ENCODE results near the gene NAT8.
"Not testable (repeated sequence)": the region's sequence is repeated elsewhere in the genome, so short reads cannot be mapped to it uniquely, and the experiment has no call there.

NAT8 gene

GRCh38 chr2:73642338-73643018 lies at the start of gene NAT8:
Gene NAT8, minus strand, starts transcription at chr2:73642422. Its CDS starts 794 bp downstream, at chr2:73641628.
- DNase-seq = no peak

GRCh38 chr2:73690372-73691088 lies 48.3 kb upstream of the NAT8 start:
- peak in 1 of 2 donors; percentile 37 for DNase-seq

GRCh38 chr2:73688494-73688893 lies 46.3 kb upstream of the NAT8 start:
- not testable (repeated sequence) for DNase-seq

GRCh38 chr2:73685764-73686438 lies 43.7 kb upstream of the NAT8 start:
- no peak for DNase-seq

DNA sequence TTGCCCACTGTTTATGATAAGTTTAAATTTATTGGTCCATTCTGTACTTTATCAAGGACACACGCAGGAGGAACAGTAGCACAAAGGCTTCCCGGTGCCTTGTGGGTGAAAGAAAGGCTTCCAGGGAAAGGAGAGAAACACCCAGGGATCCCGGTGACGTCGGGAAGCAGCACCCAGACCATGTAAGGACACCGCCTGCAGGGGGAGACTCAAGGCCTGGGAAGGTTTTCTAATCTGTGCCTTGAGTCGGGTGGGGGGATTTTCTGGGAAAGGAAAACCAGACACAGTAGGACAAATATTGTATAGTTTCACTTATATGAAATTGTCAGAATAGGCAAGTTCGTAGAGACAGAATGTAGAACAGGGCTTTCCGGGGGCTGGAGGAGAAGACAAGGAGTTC lies 42.7 kb upstream of the NAT8 start:
- DNase-seq = not testable (repeated sequence)

DNA sequence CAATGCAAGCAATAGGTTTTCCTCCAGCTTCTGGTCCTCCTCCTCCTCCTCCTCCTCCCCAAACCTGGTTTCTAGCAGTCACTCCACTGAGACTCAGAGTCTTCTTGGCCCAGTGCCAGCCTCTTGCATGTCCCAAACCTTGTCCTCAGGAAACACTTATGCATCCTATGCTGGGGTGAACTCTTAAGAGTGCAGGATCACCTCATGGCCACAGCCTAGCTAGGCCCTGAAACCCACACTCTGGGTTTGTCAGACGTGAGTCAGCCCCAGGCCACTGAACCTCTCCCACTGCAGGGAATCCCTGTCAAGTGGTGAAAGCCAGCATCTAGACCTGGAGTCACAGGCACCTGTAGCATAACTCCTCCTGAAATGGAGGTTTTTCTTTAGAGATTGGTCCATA lies 42.1 kb upstream of the NAT8 start:
- not testable (repeated sequence) for DNase-seq

- DNase-seq = peak in 1 of 2 donors; percentile 5
Measured at GRCh38 chr2:73679951-73680571, 37.8 kb upstream of the NAT8 start.

- not testable (repeated sequence) for DNase-seq
Measured at GRCh38 chr2:73679237-73679636, 37.0 kb upstream of the NAT8 start.

- not testable (repeated sequence) for DNase-seq
Measured at GRCh38 chr2:73678008-73678407, 35.8 kb upstream of the NAT8 start.

- DNase-seq = not testable (repeated sequence)
Measured at GRCh38 chr2:73676211-73676610, 34.0 kb upstream of the NAT8 start.

DNA sequence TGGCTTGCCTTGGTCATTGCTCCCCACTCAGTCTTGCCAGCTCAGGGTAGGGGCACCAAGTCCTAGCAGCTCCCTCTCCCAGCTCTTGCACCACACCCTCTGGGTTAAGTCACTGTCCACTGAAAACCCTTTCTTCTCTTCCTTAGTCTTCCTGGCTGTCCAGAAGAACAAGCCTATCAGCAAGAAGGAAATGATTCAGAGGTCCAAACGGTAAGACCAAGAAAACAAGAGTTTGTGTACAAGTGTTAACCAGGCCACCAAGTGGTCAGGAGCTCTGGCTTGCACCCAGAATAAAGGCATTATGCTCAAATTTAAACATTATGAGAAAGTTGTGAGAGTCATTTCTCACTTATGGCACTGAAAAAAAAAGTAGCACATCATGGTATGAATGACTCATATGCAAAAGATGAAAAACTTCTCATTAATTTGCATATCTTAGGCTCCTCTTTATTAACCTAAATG lies 32.5 kb upstream of the NAT8 start:
- not testable (repeated sequence) for DNase-seq

- not testable (repeated sequence) for DNase-seq
Measured at GRCh38 chr2:73669976-73670375, 27.8 kb upstream of the NAT8 start.

DNA sequence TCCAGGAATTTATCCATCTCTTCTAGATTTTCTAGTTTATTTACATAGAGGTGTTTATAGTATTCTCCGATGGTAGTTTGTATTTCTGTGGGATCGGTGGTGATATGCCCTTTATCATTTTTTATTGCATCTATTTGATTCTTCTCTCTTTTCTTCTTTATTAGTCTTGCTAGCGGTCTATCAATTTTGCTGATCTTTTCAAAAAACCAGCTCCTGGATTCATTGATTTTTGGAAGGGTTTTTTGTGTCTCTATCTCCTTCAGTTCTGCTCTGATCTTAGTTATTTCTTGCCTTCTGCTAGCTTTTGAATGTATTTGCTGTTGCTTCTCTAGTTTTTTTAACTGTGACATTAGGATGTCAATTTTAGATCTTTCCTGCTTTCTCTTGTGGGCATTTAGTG lies 25.0 kb upstream of the NAT8 start:
- not testable (repeated sequence) for DNase-seq

DNA sequence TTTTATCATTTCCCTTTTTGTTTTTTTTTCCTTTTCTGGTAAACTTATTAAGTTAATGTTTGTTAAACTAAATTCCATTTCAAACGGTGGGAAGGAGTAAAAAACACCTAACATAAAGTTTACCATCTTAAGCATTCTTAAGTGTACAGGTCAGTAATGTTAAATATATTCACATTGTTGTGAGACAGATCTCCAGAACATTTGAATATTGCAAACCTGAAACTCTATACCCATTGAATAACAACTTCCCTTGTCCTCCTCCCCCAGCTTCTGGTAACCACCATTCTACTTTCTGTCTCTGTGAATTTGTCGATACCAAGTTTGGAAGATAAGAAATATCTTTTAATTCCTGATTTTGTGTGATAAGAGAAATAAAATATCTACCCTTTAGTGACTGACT lies 12.0 kb upstream of the NAT8 start:
- DNase-seq = no peak

DNA sequence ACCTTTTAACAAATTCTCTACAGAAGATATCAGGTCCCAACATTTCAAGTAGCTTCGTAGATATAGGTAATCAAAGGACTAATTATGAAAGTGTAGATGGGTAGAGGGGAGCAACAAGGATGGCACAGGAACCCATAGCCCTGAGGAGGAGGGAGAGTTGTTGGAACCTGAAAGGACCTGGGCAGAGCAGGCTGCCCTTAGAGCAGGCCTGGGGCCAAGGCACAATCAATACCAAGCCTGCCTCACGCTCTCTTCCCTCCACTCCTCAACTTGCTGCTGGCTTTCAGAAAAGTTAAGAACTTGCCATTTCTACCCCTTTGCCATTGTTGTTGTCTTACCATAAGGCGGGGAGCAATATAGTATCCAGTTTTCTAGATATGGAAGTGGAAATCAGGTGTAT lies 10.1 kb upstream of the NAT8 start:
- no peak for DNase-seq

DNA sequence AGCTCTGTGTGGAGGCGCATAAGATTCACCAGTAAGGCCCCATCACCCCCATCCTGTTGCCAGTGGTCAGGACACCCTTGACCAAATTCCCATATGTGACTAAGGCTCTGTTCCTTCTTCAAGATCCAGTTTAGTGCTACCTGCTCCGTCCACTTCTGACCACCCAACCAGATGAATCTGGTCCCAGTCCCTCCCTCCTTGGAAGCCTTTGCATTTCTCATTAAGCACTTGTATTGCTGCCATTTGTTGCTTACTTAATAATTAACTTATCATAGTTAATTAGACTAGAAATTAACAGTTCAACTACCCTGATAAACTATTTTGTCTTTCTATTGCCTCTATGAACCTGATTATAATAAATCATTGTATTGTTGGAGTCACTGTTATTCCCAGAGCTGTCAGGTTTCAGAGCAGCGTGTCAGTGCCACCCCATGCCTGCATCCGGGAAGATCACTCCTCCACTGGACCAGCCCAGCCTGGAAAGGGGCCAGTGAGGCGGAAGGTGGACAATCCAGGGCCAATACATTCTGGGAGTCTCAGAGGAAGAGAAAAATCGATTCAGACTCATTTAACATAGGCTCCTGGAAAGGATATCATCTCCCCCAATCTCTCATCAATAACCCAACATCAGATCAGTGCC lies 9.5 kb upstream of the NAT8 start:
- DNase-seq = no peak

- DNase-seq = not testable (repeated sequence)
Measured at GRCh38 chr2:73647690-73648089, 5.5 kb upstream of the NAT8 start.

DNA sequence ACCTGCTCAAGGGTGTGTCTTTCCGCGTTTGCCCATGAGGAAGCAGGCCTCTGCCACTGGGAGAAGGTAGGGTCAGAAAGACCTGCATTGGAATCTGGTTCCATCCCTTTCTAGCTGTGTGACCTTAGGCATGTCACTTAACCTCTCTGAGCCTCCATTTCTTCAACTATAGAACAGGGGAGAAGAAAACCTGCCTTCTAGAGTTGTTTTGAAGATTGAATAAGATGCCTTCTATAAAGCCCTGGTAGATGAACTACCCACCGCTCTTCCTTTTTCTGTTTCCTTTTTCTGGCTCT lies 507 bp downstream of the NAT8 start:
- DNase-seq = no peak

GRCh38 chr2:73640946-73641766 lies 1.1 kb downstream of the NAT8 start:
- DNase-seq = no peak

GRCh38 chr2:73640511-73640911 lies 1.7 kb downstream of the NAT8 start:
- no peak for DNase-seq

GRCh38 chr2:73638429-73638828 lies 3.8 kb downstream of the NAT8 start:
- no peak for DNase-seq

DNA sequence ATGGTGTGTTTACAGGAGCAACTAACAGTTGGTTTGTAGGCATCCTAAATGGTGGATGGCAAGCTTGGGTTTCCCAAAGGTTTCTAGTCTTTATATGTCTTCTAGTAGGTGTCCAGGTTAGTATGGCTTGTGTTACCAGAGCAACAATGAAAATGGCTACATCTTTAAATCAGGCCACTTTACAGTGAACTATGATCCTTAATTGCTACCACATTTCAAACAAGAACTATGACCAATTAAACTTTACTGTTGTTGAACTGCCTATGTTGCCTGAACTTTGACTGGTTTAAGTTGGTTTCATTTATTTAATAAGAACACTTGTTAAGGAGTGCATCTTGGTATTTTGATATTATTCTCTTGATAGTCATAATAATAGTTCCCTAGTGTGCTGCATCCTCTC lies 5.2 kb downstream of the NAT8 start:
- DNase-seq = not testable (repeated sequence)

All from CD4-positive, alpha-beta T cell treated with Interferon alpha-2 for 1 hour (primary cell).